Measurements from ENCODE around the gene SWI5. TPM values are rescaled to one million over a fixed set of nuclear protein-coding genes. Genes with fewer than 3 reads are reported as not detected.

Gene SWI5
- total RNA-seq, 4 donors from 2014 or later, result 18.3 to 27.2 (median 23.5) TPM

- Histone ChIP-seq H3K36me3 (peaks cover 0 to 42% (median 0%) of the 10 kb centered on the region in 3 donors), H3K4me1 (peaks cover 6 to 25% (median 12%) of the 10 kb centered on the region in 4 donors), H3K9me3 (no peaks in the 10 kb centered on the region), H3K27me3 (no peaks in the 10 kb centered on the region), H3K27ac (peak overlapping the region in 1 of 4 donors; percentile 3), H3K4me3 (no peak overlapping the region)
- no peak for DNase-seq
- TF ChIP-seq CTCF (IDR thresholded peaks at IDR 0.05), result no peak
- TF ChIP-seq POLR2A (IDR thresholded peaks at IDR 0.05), result no peak
Observed at GRCh38 chr9:128325629-128326028, 49.6 kb downstream of the SWI5 start.

GRCh38 chr9:128333451-128333869 is 57.4 kb downstream of the SWI5 start:
- TF ChIP-seq CTCF (IDR thresholded peaks at IDR 0.05) (no peak), POLR2A (IDR thresholded peaks at IDR 0.05) (no peak)
- peaks cover 0 to 25% (median 0%) of the 10 kb centered on the region in 3 donors for H3K36me3 ChIP-seq
- H3K4me3 ChIP-seq, result no peak overlapping the region
- no peak overlapping the region for H3K27ac ChIP-seq
- peaks cover 0 to 3% (median 0%) of the 10 kb centered on the region in 4 donors for H3K4me1 ChIP-seq
- H3K9me3 ChIP-seq, result no peaks in the 10 kb centered on the region
- DNase-seq, result no peak
- no peaks in the 10 kb centered on the region for H3K27me3 ChIP-seq

GRCh38 chr9:128335161-128335560 is 59.1 kb downstream of the SWI5 start:
- H3K9me3 ChIP-seq, result no peaks in the 10 kb centered on the region
- H3K27me3 ChIP-seq, result no peaks in the 10 kb centered on the region
- no peak for DNase-seq
- no peak overlapping the region for H3K4me3 ChIP-seq
- H3K36me3 ChIP-seq, result peaks cover 0 to 21% (median 0%) of the 10 kb centered on the region in 3 donors
- H3K27ac ChIP-seq, result no peak overlapping the region
- TF ChIP-seq POLR2A (IDR thresholded peaks at IDR 0.05) (no peak), CTCF (IDR thresholded peaks at IDR 0.05) (no peak)
- H3K4me1 ChIP-seq, result no peaks in the 10 kb centered on the region

- H3K36me3 ChIP-seq, result peaks cover 0 to 21% (median 0%) of the 10 kb centered on the region in 3 donors
- TF ChIP-seq POLR2A (IDR thresholded peaks at IDR 0.05), result no peak
- no peak for TF ChIP-seq CTCF (IDR thresholded peaks at IDR 0.05)
- no peak overlapping the region for H3K27ac ChIP-seq
Observed at GRCh38 chr9:128335914-128336313, 59.8 kb downstream of the SWI5 start.

GRCh38 chr9:128337936-128338335 is 61.9 kb downstream of the SWI5 start:
- TF ChIP-seq CTCF (IDR thresholded peaks at IDR 0.05) (no peak), POLR2A (IDR thresholded peaks at IDR 0.05) (no peak)
- Histone ChIP-seq H3K27me3 (no peaks in the 10 kb centered on the region), H3K9me3 (no peaks in the 10 kb centered on the region), H3K36me3 (peaks cover 0 to 21% (median 0%) of the 10 kb centered on the region in 3 donors), H3K27ac (no peak overlapping the region), H3K4me1 (peaks cover 0 to 17% (median 5%) of the 10 kb centered on the region in 4 donors), H3K4me3 (no peak overlapping the region)
- DNase-seq, result no peak

More at GRCh38 chr9:128335914-128336313, 59.8 kb downstream of the SWI5 start:
- Histone ChIP-seq H3K4me1 (peaks cover 0 to 3% (median 1%) of the 10 kb centered on the region in 4 donors), H3K4me3 (no peak overlapping the region), H3K9me3 (no peaks in the 10 kb centered on the region), H3K27me3 (no peaks in the 10 kb centered on the region)
- no peak for DNase-seq

Small RNA genes within 50 kb of the gene (small RNA-seq; reads per million reads assigned to genes)
- gene MIR199B (5.3 to 12.9 reads per million in 2 donors), gene MIR3154 (0 to 0.13 reads per million in 2 donors)

Other genes with a start within 250 kb of the SWI5 start
- gene NAIF1, start 209.0 kb upstream of the SWI5 start, total RNA-seq, result 10 to 100 TPM in 2 of 4 donors, 1 to 10 TPM in 2; 7.4 to 26.1 (median 11.8) TPM
- gene SLC25A25, start 208.0 kb upstream of the SWI5 start, total RNA-seq, result 10 to 100 TPM; 18.2 to 44.1 (median 28.2) TPM
- gene PTGES2, start 148.5 kb upstream of the SWI5 start, total RNA-seq, result 100 to 1,000 TPM; 123 to 193 (median 168) TPM
- 100 to 1,000 TPM in 1 of 4 donors, 10 to 100 TPM in 2, 1 to 10 TPM in 1; 1.9 to 191 (median 37.1) TPM for gene LCN2, start 126.8 kb upstream of the SWI5 start, total RNA-seq
- gene BBLN, start 116.0 kb upstream of the SWI5 start, total RNA-seq, result 10 to 100 TPM; 38.8 to 93.7 (median 70.2) TPM
- gene CIZ1, start 84.7 kb upstream of the SWI5 start, total RNA-seq, result 100 to 1,000 TPM in 2 of 4 donors, 10 to 100 TPM in 2; 52.2 to 144 (median 95.3) TPM
- gene DNM1, start 72.9 kb upstream of the SWI5 start, total RNA-seq, result 10 to 100 TPM; 14.5 to 85.8 (median 54.4) TPM
- 10 to 100 TPM; 45.7 to 96.7 (median 92.5) TPM for gene GOLGA2, start 269 bp upstream of the SWI5 start, total RNA-seq
- 10 to 100 TPM; 11.7 to 42.9 (median 17.4) TPM for gene TRUB2, start 46.2 kb downstream of the SWI5 start, total RNA-seq
- 100 to 1,000 TPM in 3 of 4 donors, 10 to 100 TPM in 1; 65.2 to 191 (median 132) TPM for gene COQ4, start 46.6 kb downstream of the SWI5 start, total RNA-seq
- 100 to 1,000 TPM in 3 of 4 donors, 10 to 100 TPM in 1; 28.1 to 312 (median 149) TPM for gene SLC27A4, start 64.3 kb downstream of the SWI5 start, total RNA-seq
- gene URM1, start 95.1 kb downstream of the SWI5 start, total RNA-seq, result 10 to 100 TPM; 24.9 to 47.7 (median 42.4) TPM
- 10 to 100 TPM in 1 of 4 donors, 1 to 10 TPM in 3; 3.3 to 16.5 (median 5.9) TPM for gene CERCAM, start 144.6 kb downstream of the SWI5 start, total RNA-seq
- 10 to 100 TPM in 3 of 4 donors, 1 to 10 TPM in 1; 8.4 to 83.3 (median 25.7) TPM for gene ODF2, start 179.7 kb downstream of the SWI5 start, total RNA-seq
- gene GLE1, start 228.4 kb downstream of the SWI5 start, total RNA-seq, result 10 to 100 TPM; 27.0 to 55.3 (median 28.3) TPM

Measured in Peyer's patch (tissue), 4 donors.